Activated CD4-positive, alpha-beta T cell treated with anti-CD3 and anti-CD28 coated beads for 4 hours (primary cell): Measurements from ENCODE around the gene HNRNPA1.
A peak's percentile ranks its signal among the peaks of the same experiment; 100 is the strongest.
"Not testable (repeated sequence)": the region's sequence is repeated elsewhere in the genome, so short reads cannot be mapped to it uniquely, and the experiment has no call there.

Experiments
- DNase-seq, 2 donors: peaks; one replicate each; pipeline ENCODE4 v3.0.0-alpha.2; 2020

The HNRNPA1 gene

GRCh38 chr12:54299515-54300224 lies 19.1 kb downstream of the HNRNPA1 start:
- DNase-seq: no peak

DNA sequence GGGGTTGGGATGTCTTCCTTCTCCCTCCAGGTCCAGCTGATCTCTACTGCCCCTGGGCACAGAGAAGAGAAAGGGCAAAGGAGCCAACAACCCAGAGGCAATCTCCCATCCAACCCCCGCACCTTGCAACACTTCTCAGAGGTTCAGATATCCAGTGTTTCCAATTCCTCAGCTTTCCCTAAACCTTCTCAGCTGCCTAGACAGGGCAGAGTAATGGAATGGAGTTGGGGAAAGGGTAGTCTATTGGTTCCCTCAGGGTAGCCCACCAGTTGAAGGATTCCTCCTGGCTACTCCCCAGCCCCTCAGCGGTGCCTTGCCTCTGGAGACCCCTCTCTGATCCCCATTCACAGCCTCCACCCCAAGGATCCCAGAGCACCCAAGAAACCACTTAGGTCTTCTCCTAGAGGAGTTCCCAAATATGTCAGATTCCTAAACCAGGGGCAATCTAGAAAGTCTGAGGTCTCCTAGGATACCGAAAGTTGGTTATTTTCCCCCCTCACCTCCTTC lies 19.8 kb downstream of the HNRNPA1 start:
- no peak for DNase-seq

DNA sequence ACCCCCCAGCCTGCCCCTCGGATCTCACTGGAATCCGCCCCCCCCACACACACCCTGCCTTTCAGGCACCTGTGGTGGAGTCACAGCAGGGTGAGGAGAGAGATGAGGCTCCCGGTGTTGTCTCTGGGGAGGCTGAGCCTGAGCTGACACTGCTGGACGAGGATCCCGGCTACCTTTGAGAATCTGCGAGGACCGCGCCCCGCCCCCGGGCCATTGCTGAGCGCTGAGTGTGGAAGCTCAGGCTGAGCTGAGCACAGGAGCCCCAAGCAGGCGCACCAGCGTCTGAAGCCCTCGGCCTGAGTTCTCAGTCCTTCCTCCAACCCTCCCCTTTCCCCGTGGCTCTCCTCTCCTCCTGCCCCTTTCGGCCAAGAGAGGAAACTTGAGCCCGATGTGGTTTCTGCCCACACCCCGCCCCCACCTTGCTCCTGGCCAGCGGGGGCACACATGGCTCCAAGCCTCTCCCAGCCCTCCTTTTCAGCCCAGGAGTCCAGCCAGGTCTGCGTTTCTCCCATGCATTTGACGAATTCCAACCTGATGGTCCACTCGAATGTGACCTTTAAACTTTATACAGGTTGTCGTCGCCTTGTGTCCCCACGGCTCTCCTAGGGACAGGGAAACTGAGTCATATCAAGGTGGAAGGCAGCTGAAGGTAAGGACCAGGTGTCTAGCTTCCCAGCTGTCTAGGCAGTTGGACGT lies 20.4 kb downstream of the HNRNPA1 start, which contains the start of gene NFE2:
TSS of gene NFE2 (minus strand) at position 284 of the 696 bp plus-strand sequence. CDS start 5,767 bp downstream, outside the sequence.
- peak in 1 of 2 donors; percentile 18 for DNase-seq

GRCh38 chr12:54301428-54302048 lies 21.0 kb downstream of the HNRNPA1 start:
- DNase-seq: no peak

DNA sequence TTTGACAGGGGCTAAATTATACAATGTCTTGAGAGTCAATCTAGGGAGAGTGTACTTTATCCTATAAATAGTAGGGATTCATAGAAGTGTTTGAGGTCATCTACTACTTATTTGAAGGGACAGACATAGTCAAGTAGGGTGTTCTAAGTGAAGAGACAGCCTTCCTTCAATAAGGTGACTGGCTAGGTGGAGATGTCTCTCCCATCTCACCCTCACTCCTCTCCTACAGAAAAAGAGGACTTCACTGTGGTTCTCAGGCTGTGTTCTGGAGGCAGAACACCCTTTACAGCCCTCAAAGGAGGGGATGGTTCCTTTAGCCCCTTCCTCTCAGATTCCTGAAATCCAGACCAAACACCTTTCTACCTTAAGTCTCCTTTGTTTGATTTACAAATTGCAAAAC lies 23.1 kb downstream of the HNRNPA1 start:
- DNase-seq: no peak

GRCh38 chr12:54304187-54304810 lies 23.8 kb downstream of the HNRNPA1 start:
- no peak for DNase-seq

- peak in 1 of 2 donors; percentile 11 for DNase-seq
Measured at GRCh38 chr12:54306925-54307741, 26.6 kb downstream of the HNRNPA1 start.

GRCh38 chr12:54311051-54311450 lies 30.5 kb downstream of the HNRNPA1 start:
- no peak for DNase-seq

DNA sequence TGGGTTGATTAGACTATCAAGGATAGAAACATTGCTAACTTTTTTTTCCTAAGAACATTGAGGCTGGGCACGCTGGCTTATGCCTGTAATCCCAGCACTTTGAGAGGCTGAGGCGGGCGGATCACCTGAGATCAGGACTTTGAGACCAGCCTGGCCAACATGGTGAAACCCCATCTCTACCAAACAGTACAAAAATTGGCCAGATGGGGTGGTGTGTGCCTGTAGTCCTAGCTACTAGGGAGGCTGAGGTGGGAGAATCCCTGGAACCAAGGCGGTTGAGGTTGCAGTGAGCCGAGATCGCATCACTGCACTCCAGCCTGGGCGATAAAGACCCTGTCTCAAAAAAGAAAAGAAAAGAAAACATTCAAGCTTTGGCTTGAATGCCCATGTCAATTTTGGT lies 31.8 kb downstream of the HNRNPA1 start:
- not testable (repeated sequence) for DNase-seq

GRCh38 chr12:54321363-54321762 lies 40.8 kb downstream of the HNRNPA1 start:
- no peak for DNase-seq

GRCh38 chr12:54324617-54325441 lies 44.3 kb downstream of the HNRNPA1 start, which contains the start of gene COPZ1:
TSS of gene COPZ1 (plus strand) at chr12:54325131. CDS start at chr12:54325164, 33 bp downstream.
- peak; percentile 89 to 91 for DNase-seq

GRCh38 chr12:54325442-54326109 lies 45.0 kb downstream of the HNRNPA1 start:
- DNase-seq: not testable (repeated sequence)

GRCh38 chr12:54328595-54329337 lies 48.2 kb downstream of the HNRNPA1 start:
- no peak for DNase-seq

DNA sequence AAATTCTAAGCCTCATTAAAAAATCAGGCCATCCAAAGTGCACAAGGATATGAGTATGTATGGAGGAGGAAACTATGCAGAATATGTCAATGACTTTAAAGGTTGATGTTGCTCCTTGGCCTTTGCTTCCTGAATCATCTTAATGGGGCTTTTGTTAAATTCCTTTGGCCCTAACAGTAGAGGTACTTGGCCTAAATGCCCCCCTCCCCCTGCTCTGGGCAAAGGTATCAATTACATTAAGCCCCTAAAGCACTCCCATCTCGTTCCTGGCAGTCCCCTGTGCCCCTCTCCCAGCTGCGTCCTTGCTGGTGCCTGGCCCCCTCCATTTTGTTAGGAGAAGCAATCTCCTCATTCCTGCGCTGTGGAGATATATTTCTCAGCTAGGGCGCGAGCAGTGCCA lies 49.2 kb downstream of the HNRNPA1 start:
- DNase-seq: no peak

GRCh38 chr12:54330442-54330841 lies 49.9 kb downstream of the HNRNPA1 start:
- no peak for DNase-seq

DNA sequence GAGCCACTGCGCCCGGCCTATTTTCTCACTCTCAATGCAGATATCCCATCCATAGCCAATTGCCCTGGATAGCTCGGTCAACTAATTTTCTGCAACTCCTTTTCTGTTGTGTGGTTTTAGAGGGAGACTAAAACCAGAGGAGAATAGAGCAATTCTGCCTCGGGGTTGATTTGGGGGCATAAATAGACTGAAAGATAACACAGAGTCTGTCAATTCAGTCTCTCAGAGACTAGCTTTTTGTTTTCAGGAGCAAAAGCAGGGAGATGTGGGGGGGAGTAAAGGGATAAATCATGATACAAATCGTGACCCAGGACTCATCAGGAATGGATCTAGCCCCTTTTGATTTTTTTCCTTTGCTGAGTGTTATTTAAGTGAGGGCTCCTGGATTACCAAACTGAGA lies 50.9 kb downstream of the HNRNPA1 start:
- DNase-seq: no peak

GRCh38 chr12:54333420-54334034 lies 53.0 kb downstream of the HNRNPA1 start:
- DNase-seq: no peak
